GM21515 (cell line): ENCODE results near the gene IMP4.
"Not testable (repeated sequence)": the region's sequence is repeated elsewhere in the genome, so short reads cannot be mapped to it uniquely, and the experiment has no call there.

Experiments
- ATAC-seq: cut with Tn5 transposase; IDR thresholded peaks from one replicate; pipeline ENCODE4 v1.9.1; 2021; ENCODE audit not compliant: unreplicated experiment

Gene IMP4, protein sequence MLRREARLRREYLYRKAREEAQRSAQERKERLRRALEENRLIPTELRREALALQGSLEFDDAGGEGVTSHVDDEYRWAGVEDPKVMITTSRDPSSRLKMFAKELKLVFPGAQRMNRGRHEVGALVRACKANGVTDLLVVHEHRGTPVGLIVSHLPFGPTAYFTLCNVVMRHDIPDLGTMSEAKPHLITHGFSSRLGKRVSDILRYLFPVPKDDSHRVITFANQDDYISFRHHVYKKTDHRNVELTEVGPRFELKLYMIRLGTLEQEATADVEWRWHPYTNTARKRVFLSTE

DNA sequence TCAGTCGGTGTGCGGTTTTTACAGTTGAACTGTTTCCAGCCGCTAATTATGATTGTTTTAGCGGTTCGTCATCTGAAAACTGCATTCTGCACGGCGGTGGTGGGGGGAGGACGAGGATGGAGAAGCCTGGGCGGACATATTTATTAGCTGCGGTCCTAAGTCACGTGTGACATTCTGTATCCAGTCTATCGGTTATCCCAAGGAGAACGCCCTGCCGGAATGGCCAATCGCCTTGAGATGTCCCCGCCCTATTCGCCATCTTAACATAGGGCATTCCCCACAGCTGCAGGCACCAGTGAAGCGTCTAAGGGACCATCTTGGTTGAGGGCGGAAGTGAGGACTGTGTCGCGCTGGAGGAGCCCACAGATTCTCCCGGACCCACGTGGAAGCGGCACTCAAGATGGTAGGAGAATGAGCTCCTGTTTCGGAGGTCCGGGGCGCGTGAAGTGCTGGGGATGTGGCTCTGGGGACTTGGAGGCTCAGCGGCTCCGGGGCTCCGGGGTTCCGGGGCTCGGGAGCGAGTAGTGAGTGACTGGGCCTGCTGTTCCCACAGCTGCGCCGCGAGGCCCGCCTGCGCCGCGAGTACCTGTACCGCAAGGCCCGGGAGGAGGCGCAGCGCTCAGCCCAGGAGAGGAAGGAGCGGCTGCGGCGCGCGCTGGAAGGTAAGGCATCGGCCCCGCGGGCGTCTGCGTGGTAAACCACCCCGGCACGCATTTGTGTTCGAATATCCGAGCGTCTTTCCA, at the start of gene IMP4:
TSS of gene IMP4 (plus strand) at position 365 of the 743 bp plus-strand sequence. CDS start at position 401, 36 bp downstream.
- ATAC-seq: peak; percentile 85

DNA sequence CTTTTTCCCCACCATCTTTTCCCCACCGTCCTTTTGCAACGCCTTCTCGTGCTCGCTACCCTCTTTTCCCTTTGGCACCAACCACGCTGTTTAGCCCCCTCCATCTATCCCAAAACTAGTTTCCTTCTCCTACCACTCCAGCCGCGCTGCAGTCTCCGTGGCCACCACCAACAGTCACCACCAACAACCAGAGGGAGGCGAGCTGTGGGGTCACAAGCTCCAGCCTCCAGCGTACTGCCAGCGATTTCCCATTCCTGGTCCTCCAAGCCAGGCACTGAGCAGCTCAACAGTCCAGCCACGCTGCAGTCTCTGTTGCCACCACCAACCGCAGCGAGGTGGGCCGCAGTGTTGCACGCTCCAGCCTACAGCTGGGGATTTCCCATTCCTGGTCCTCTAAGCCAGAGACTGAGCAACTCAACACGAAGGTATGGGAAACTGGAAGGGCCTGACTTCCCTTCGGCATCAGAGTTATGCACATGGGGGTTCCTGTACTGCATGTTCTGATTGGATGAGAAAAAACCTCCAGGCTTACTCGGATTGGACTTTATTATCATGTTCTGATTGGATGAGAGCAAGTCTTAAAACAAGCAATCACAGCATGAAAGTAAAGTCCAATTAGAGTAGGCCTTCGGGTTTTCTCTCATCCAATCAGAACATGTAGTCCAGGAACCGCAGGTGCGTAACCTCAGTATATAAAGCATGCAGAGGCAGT, 42.3 kb upstream of the IMP4 start:
- ATAC-seq: no peak

DNA sequence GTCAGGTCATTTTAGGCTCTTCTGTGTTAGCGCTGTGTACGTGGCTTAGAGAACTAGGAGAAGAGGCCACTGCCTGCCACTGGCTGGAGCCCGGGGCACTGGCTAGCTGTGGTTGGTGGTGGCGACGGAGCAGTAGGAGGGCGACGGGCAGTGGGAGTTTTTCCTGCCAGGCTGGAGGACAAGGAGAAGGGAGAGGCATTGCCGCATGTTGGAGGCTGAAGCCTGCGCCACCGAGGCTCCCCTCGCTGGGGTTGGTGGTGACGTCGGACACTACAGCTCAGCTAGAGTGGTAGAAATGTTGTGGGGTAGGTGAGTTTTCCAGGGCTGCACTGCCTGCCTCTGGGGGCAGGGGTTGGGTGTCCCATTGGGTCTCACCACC, 41.7 kb upstream of the IMP4 start:
- ATAC-seq: no peak

DNA sequence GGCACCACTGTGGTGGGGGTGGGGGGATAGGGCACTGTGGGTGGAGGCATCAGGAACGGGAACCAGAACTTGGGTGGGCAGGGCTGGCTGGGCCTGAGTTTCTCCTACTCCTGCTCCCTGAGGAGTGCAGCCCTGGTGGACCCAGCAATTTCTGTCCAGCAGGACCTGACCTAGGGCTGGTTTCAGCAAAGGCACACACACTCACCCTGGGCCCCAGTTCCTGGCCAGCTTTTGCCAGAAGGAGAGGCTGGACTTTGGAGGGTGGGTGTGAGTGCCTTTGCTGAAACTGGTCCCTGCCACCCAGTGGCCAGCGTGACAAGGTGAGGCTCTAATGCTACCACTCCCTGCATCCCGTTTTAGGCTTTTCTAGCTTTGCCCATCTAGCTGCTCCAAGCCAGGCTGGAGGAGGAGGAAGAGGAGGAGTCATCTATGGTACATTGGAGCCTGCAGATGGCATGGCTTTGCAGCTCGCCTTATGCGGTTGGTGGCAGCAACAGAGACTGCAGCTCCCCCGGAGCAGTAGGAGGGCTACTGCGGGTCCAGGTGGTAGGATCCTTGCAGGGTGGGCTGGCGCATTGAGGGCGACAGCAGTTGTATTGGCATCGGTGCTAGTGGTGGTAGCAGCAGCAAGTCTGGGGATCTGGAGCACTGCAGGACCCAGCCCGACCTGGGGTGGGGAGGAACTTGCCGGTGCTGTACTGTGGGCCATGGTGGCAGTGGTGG, 40.4 kb upstream of the IMP4 start:
- ATAC-seq: peak; percentile 29

DNA sequence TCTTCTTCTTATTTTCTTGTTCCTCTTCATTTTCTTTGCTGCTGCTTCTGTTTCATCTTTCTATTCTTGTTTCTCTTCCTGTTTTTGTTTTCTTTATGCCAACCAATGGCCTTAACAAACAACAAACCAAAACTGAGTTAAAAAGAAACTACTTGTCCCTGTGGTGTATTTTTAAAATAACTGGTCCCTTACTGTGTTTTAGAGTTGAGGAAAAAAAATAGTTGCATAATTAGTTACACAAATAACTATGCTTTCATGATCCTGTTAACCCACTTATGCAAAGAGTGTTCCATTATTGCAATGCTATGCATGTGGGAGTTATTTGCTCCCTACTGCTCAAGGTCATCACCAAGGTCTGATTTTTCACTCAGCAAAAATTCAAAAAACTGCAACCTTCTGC, 39.5 kb upstream of the IMP4 start:
- peak; percentile 81 for ATAC-seq

DNA sequence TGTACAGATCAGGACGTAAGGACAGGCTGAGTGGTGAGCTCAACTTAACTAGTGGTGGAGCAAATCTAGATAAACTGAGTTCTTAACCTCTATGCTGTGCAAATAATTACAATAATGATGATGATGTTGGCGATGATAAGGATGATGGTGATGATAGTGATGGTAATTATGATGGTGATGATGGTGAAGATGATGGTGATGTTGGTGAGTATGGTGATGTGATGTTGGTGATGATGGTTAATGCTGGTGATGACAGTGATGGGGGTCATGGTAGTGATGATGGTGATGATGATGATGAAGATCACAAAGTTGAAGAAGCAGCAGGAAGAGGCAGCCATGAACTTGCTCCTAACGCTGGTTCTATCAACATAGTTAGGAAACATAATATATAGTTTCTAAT, 38.0 kb upstream of the IMP4 start:
- no peak for ATAC-seq

DNA sequence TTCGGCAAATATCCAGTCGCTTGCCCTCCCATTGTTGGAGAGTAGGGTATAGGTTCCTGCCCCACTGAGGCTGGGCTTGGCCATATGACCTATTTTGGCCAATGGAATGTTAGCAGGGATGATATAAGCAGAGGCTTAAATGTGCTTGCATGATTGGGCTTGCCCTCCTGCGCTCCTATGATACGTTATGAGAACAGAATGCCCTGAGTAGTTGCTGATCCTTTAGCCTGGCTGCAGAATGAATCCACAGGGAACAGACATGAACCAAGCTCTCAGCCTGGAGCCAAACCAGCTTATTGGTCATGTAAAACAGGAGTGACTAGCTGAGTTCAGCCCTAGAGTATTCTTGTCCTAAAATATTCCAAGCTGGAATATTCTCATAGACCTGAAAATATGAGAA, 34.8 kb upstream of the IMP4 start:
- ATAC-seq: no peak

DNA sequence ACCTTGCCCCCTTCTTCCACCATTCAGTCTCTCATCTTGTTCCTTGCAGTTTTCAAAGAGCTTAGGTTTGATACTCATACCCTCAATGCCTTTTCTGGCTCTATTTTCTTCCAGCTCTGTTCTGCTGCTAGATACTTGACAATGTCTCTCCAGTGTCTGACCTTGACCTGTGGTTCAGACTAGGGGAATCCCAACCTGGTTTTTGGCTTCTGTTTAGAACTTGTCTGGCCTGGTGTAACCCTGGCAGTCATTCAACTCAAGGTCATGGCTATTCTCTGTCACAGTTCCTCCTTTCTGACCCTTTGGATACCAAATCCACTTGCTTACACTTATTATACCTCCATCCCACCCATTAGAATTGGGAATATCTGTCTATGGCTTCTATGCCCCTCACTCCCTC, 31.8 kb upstream of the IMP4 start:
- no peak for ATAC-seq

DNA sequence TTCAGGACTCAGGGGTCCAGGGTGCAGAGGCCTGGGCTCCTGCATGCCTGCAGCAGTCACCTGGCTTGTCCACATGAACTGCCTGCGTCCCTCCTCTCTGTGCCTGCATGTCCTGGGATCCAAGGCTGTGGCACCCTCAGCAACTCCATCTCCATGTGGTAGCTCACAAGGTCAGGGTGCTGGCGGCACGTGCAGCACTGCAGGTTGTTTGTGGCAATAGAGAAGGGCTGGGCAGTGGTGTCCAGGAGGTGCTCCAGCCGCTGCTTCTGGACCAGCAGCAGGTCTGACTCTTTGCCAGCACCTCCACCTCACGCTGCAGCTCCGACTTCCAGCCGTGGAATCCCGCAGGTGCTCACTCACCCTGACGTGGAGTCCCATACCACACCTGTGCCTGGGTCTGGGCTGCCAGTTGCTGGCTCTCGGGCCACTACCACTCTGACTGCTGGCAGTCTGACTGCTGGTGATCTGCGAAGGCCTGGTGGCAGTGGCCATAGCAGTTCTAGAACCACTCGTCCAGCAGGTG, 28.8 kb upstream of the IMP4 start:
- no peak for ATAC-seq

DNA sequence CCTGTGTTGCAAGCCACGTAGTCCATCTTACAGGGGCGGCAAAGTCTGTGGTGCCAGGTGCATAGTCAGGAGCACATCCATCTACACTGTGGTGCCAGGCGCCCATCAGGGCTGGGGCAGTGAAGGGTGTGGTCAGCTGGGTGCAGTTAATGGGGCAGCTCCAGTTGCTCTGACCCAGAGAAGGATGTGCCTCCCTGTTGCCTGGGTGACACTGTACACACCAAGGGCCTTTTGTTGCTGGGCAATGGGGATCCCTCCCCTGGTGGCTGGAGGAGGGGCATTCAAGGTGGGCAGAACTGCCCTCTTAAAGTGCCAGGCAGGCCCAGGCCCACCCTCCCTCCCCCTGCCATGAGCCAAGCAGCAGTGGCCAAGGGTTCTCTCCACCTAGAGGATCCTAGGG, 28.3 kb upstream of the IMP4 start:
- ATAC-seq: no peak

DNA sequence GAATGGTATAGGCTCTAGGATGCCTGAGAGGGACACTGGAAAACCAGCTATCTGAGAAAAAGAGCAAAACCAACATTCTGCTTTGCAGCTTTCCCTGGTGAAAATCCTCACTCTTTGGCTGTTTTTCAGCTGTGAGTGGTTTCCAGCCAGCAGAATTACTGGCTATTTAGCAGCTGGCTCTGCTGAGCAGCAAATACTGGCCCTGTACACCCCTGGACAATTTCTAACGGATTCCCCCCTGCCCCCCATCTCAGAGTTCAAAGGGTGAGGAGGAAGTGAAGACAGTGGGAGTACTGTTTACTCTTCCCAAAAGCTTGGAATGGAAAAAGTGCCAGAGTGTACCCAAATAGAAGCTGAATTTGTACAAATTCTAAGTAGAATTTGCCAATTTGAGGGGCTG, 26.1 kb upstream of the IMP4 start:
- ATAC-seq: no peak

DNA sequence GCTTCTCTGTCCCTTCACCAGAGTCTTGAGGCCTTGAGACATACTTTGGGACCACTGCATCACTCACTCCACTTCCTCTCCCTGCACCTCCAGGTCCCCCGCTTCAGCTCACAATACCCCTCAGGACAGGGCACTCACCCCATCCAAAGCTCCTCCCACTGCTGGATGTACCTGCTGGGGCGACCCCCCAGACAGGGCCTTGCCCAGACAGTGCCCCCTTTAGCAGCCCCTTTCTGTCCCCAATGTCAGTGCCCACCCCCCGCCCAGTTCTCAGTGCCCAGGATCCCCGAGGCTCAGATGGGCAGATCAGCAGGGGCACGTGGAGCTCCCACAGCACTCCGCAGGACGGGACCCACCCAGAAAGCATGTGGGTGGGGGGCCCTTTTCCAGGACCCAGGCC, 23.8 kb upstream of the IMP4 start:
- ATAC-seq: no peak

DNA sequence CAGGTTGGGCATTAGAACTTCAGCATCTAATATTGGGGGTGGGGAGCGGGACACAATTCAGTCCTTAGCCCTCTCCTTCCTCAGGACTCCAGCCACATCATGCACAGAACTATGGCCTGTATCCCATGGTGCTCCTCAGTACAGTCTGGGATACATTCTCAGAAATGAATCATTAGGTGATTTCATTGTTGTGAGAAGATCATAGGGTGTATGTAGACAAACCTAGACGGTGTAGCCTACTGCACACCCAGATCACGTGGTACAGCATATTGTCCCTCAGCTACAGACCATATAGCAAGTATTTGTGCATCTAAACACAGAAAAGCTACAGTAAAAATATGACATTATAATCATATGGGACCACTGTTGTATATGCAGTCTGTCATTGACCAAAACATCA, 23.2 kb upstream of the IMP4 start:
- no peak for ATAC-seq

DNA sequence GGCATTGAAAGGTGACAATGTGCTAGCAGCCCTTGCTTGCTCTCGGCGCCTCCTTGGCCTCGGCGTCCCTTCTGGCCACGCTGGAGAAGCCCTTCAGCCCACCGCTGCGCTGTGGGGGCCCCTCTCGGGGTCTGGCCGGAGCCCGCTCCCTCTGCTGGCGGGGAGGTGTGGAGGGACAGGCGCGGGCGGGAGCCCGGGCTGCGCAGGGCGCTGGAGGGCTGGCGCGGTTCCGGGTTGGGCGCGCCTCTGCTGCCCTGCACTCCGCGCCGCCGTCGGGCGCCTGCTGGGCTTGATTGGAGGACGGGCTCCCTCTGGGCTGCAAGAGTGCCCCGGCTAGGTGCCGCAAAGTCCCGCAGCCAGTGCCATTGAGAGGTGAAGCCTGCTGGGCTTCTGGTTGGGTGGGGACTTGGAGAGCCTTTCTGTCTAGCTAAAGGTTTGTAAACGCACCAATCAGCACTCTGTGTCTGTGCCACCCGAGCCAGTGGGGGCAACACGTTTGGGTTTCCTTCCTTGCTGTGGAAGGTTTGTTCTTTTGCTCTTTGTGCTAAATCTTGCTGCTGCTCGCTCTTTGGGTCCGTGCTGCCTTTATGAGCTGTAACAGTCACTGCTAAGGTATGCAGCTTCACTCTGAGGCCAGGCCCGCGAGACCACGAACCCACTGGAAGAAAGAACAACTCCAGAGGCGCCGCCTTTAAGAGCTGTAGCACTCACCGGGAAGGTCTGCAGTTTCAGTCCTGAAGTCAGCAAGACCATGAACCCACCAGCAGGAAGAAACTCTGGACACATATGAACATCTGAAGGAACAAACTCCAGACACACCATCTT, 14.8 kb upstream of the IMP4 start:
- no peak for ATAC-seq

DNA sequence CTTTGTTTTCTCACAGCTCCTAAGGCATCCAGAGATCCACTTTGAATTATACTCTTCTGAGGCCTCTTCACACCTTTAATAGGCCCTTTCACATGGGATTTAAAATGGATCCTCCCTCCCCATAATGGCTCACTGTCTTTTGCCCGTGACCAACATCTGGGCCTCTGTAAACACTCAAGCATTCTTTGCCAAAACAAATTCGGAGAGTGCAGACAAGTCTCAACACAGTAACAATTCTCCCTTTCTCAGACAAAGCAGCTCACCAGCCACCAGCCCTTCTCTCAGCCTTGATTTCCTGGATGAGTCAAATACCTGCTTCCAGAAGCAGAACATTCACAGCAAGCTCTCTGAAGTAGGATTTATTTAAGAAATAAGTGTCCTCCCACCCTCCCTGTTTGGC, 14.0 kb upstream of the IMP4 start:
- ATAC-seq: no peak

DNA sequence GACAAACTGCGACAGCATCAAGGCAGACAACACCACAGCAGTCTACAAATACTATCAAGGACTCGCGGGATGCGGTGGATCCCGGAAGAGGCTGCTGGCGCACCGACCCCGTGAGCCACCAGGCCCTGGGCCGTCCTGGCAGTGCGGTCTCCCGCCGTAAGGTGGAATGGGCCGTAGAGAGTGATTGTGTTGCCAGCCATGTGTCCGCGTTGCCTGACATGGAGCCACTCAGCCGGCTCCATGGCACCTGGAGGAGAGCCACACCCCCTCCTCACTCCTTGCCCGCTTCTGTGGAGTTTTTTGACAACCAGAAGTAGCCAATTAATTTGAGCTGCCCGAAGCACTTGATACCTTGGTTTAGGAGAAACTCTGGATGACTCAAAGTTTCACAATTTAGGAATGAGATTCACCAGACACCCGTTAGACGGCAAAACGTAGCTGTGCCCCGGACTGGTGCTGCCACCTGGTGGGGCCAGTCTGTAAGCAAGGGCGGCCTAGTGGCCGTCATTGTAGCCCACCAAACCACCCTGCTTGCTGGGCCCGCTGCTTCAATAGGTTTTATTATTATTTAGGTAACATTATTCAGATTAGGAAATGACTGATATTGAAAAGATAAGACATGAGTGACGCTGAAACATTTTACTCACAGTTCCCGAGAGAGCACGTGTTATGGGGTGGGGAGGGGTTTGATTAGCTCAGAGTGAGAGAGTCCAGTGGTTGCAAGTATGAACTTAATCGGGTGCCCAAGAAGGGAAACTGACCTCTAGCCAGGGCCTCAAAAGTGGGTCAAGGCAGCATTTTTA, 10.2 kb upstream of the IMP4 start:
- no peak for ATAC-seq

DNA sequence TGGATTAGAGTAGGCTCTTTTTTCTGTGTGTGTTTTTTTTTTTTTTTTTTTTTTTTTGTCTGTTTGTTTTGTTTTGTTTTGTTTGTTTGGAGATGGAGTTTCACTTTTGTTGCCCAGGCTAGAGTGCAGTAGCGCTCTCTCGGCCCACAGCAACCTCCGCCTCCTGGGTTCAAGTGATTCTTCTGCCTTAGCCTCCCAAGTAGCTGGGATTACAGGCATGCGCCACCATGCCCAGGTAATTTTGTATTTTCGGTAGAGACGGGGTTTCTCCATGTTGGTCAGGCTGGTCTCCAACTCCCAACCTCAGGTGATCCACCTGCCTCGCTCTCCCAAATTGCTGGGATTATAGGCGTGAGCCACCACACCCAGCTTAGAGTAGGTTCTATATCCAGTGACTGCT, 9.4 kb upstream of the IMP4 start:
- not testable (repeated sequence) for ATAC-seq

DNA sequence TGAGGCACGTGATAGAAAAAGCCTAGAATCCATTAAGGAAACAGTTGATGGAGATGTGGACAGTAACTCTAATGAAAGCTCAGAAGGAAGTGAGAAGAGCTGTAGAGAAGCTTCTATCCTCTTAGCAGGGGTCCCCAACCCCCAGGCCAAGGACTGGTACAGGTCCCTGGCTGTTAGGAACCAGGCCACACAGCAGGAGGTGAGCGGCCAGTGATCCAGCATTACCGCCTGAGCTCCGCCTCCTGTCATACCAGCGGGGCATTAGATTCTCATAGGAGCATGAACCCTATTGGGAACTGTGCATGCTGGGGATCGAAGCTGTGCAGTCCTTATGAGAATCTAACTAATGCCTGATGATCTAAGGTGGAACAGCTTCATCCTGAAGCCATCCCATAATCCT, 8.7 kb upstream of the IMP4 start:
- no peak for ATAC-seq

DNA sequence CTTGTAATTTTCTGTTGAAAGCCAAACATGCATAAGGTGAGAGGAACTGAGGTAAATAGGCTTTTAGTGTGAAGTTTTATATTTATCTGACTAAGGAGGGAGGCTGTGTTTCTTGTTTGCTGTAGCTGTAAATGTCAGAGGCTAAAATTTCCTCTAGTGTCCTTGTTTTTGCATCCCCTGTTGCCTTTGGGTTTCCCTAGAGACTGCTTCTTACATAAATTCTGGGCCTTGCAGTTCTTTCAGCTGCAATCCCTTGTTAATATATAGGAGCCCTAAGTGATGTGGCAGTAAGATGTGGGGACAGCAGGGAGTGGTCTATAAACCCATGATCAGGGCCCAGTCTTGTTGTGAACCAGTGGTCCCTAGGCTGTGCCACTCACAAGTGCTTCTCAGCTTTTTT, 7.5 kb upstream of the IMP4 start:
- no peak for ATAC-seq
